ENCODE measurements around the gene ZBED4. TPM values are rescaled to one million over a fixed set of nuclear protein-coding genes. Genes with fewer than 3 reads are reported as not detected.

Gene ZBED4
- total RNA-seq, 1 experiment from 2014 or later: 21.6 TPM

- H2AFZ ChIP-seq (ENCODE audit: low read depth, low read length, poor library complexity, severe bottlenecking): no peak overlapping the region
- no peaks in the 10 kb centered on the region for H3K4me1 ChIP-seq (ENCODE audit: control insufficient read depth in 1 of 2, insufficient read depth in 2 of 2, low read length in 2 of 2)
- ChIA-PET RAD21 (ENCODE audit: low non-redundant PET in 1 of 2, low total read pairs in 2 of 2, uncharacterized antibody in 2 of 2, unreplicated experiment in 2 of 2) (no interaction called here), CTCF (no interaction called here), POLR2A (no interaction called here)
- H3K27me3 ChIP-seq (ENCODE audit: insufficient read depth, low read length): no peaks in the 10 kb centered on the region
- no TSS peak for BruUV-seq (replicated peaks)
- no peaks in the 10 kb centered on the region for H3K79me2 ChIP-seq (ENCODE audit: insufficient read depth, low read length)
- no peaks in the 10 kb centered on the region for H4K20me1 ChIP-seq (ENCODE audit: insufficient read depth)
- H3K4me2 ChIP-seq (ENCODE audit: low read length): no peak overlapping the region
- intact Hi-C loops (cut with micrococcal nuclease): no loop called here
- H3K9me2 ChIP-seq (ENCODE audit: insufficient read depth): no peaks in the 10 kb centered on the region
- H3K9ac ChIP-seq (ENCODE audit: low read length): no peak overlapping the region
- H3K36me3 ChIP-seq (ENCODE audit: control insufficient read depth in 1 of 2, insufficient read depth in 2 of 2, low read length in 2 of 2): peaks cover 3 to 14% of the 10 kb centered on the region in 2 experiments; a peak in 3 of 4 replicates
- no peak overlapping the region for H3K4me3 ChIP-seq (replicated peaks in 1 of 2; ENCODE audit: low read depth in 1 of 2, low read length in 2 of 2)
- DNase-seq (ENCODE audit: low read depth, low spot score) (no peak), ATAC-seq (no peak)
- no peak overlapping the region for H3K27ac ChIP-seq (ENCODE audit: low read depth, low read length)
- TF ChIP-seq, protein P1, sequence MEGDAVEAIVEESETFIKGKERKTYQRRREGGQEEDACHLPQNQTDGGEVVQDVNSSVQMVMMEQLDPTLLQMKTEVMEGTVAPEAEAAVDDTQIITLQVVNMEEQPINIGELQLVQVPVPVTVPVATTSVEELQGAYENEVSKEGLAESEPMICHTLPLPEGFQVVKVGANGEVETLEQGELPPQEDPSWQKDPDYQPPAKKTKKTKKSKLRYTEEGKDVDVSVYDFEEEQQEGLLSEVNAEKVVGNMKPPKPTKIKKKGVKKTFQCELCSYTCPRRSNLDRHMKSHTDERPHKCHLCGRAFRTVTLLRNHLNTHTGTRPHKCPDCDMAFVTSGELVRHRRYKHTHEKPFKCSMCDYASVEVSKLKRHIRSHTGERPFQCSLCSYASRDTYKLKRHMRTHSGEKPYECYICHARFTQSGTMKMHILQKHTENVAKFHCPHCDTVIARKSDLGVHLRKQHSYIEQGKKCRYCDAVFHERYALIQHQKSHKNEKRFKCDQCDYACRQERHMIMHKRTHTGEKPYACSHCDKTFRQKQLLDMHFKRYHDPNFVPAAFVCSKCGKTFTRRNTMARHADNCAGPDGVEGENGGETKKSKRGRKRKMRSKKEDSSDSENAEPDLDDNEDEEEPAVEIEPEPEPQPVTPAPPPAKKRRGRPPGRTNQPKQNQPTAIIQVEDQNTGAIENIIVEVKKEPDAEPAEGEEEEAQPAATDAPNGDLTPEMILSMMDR (IDR thresholded peaks at IDR 0.05 in 2 of 3, conservative IDR thresholded peaks at IDR 0.05 in 1 of 3; ENCODE audit: borderline replicate concordance in 1 of 3, insufficient read depth in 1 of 3, low read depth in 2 of 3, low read length in 2 of 3): no peak
- TF ChIP-seq SIN3A (IDR thresholded peaks at IDR 0.05; ENCODE audit: low read depth) (no peak), ZBTB33 (IDR thresholded peaks at IDR 0.05; ENCODE audit: extremely low read depth, insufficient replicate concordance, low read length) (no peak), CEBPB (IDR thresholded peaks at IDR 0.05; ENCODE audit: low read depth) (no peak), SP1 (IDR thresholded peaks at IDR 0.05; ENCODE audit: low read depth) (no peak), JUND (IDR thresholded peaks at IDR 0.05) (no peak), EZH2 (IDR thresholded peaks at IDR 0.05) (no peak), FOSL1 (IDR thresholded peaks at IDR 0.05; ENCODE audit: low read depth) (no peak), CBX3 (IDR thresholded peaks at IDR 0.05; ENCODE audit: low read depth) (no peak), RAD21 (IDR thresholded peaks at IDR 0.05; ENCODE audit: low read depth) (no peak), ATF3 (IDR thresholded peaks at IDR 0.05) (no peak), EZH2phosphoT487 (IDR thresholded peaks at IDR 0.05; ENCODE audit: borderline replicate concordance) (no peak), POLR2A (IDR thresholded peaks at IDR 0.05; ENCODE audit: borderline replicate concordance, extremely low read depth, insufficient read depth, insufficient read length) (no peak), ELF1 (IDR thresholded peaks at IDR 0.05; ENCODE audit: borderline replicate concordance, low read depth) (no peak), ZFX (IDR thresholded peaks at IDR 0.05) (no peak)
- TF ChIP-seq, protein P2, sequence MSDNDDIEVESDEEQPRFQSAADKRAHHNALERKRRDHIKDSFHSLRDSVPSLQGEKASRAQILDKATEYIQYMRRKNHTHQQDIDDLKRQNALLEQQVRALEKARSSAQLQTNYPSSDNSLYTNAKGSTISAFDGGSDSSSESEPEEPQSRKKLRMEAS (IDR thresholded peaks at IDR 0.05): no peak
- H3K9me3 ChIP-seq (ENCODE audit: control insufficient read depth in 1 of 2, insufficient read depth in 1 of 2, low read depth in 1 of 2, low read length in 2 of 2): no peaks in the 10 kb centered on the region
These were observed 53.2 kb downstream of the ZBED4 start for GRCh38 chr22:49906799-49907290.
